WTC11 (cell line): ENCODE measurements around the gene SMCO2.

Source experiments
- FOXP1 ChIP-seq: sonication (generic); formaldehyde crosslinking; IDR thresholded peaks from 2 replicates; pipeline ENCODE4 v1.8.0; 2022; ENCODE audit warnings: missing genetic modification reagents, mild to moderate bottlenecking, moderate library complexity, borderline replicate concordance
- PRRX2 ChIP-seq: fragments of 250-450 bp; sonication (Bioruptor Pico); IDR thresholded peaks from 2 replicates; pipeline ENCODE4 v1.8.0; 2021; ENCODE audit warnings: mild to moderate bottlenecking
- TF ChIP-seq, protein P1 (sequence below): fragments of 200-600 bp; IDR thresholded peaks from 2 replicates; pipeline ENCODE4 v1.8.0; 2022; ENCODE audit warnings: antibody characterized with exemption

DNA sequence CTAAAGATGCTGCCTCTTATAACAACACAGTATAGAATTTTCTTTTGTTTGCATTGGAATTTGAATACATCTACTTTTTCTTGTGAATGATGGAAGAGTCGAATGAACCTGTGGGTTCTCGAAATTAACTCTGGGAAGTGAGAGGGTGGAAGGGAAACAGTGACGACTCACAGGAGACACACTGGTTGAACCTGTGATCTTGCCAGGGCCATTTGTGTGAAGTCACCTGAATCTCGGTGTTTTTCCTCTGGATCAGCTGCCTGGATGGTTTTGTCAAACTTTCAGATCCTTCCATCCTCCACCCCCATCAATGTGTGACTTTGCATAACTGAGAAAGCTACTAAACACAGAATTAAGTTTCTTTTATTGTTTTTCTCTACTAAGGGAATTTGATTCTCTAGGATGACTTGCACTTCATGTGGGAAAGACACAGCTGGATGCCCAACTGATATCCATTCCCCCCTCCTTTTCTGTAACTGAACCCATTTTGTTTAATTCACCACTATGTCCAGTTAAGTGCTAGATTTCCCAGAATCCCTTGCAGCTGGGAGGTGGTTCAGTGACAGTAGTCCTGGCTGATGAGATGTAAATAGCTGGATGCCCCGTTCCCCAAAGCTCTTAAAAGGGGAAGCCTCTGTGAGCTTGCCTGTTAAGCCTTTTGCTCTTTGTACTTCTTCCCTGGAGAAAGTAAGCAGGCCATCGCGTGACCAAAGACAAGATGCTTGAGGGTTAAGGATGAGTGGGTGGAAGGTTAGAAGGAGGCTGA lies 83.8 kb downstream of the SMCO2 start:
- TF ChIP-seq PRRX2 (CRISPR knock-in tag) (no peak), FOXP1 (CRISPR knock-in tag) (no peak)
- TF ChIP-seq, protein P1, sequence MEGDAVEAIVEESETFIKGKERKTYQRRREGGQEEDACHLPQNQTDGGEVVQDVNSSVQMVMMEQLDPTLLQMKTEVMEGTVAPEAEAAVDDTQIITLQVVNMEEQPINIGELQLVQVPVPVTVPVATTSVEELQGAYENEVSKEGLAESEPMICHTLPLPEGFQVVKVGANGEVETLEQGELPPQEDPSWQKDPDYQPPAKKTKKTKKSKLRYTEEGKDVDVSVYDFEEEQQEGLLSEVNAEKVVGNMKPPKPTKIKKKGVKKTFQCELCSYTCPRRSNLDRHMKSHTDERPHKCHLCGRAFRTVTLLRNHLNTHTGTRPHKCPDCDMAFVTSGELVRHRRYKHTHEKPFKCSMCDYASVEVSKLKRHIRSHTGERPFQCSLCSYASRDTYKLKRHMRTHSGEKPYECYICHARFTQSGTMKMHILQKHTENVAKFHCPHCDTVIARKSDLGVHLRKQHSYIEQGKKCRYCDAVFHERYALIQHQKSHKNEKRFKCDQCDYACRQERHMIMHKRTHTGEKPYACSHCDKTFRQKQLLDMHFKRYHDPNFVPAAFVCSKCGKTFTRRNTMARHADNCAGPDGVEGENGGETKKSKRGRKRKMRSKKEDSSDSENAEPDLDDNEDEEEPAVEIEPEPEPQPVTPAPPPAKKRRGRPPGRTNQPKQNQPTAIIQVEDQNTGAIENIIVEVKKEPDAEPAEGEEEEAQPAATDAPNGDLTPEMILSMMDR = no peak
